GM18502 (cell line): Measurements from ENCODE around the gene HMGXB4.

Experiments
- ATAC-seq: cut with Tn5 transposase; IDR thresholded peaks from one replicate; pipeline ENCODE4 v1.9.1; 2021; ENCODE audit warnings: mild to moderate bottlenecking; ENCODE audit not compliant: unreplicated experiment, poor library complexity

HMGXB4 gene

DNA sequence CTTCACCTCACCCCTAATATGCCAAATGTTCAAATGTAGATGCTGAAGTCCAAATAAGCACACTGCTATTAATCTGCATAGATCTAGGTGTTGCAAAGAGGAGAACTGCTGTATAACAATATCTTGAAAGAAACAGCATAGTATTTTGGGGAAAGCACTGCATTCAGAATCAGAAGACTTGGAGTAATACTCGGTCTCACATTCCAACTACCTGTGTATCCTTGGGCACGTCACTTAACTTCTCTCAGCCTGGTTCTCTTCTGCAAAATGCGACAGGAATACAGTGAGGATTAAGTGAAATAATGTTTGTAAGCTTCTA, 332 bp upstream of the HMGXB4 start:
- ATAC-seq, result peak; percentile 25

- no peak for ATAC-seq
Observed at GRCh38 chr22:35258191-35258988, 1.1 kb downstream of the HMGXB4 start.

GRCh38 chr22:35264986-35265385, 7.7 kb downstream of the HMGXB4 start:
- no peak for ATAC-seq

GRCh38 chr22:35266277-35266676, 9.0 kb downstream of the HMGXB4 start:
- no peak for ATAC-seq

GRCh38 chr22:35269630-35270029, 12.3 kb downstream of the HMGXB4 start:
- no peak for ATAC-seq

GRCh38 chr22:35274154-35274871, 17.0 kb downstream of the HMGXB4 start:
- no peak for ATAC-seq

GRCh38 chr22:35275580-35275979, 18.3 kb downstream of the HMGXB4 start:
- no peak for ATAC-seq

DNA sequence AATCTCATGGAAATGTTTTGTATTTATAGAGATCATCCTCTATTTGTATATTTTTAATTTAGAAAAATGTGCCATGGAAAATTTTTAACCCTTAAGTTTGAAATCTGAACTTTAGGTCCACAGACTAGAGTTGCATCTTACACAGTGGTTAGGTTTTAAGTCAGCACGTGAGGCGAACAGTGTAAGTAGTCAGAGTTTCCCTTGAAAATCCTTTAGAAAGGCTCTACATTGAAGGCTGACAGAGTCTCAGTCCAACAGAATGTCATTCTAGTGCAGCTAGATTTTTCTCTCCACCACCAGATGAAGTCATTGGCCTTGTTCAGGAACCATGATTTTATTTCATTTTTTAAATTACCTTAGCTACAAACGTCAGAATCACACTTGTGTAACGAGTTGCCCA, 18.7 kb downstream of the HMGXB4 start:
- no peak for ATAC-seq

DNA sequence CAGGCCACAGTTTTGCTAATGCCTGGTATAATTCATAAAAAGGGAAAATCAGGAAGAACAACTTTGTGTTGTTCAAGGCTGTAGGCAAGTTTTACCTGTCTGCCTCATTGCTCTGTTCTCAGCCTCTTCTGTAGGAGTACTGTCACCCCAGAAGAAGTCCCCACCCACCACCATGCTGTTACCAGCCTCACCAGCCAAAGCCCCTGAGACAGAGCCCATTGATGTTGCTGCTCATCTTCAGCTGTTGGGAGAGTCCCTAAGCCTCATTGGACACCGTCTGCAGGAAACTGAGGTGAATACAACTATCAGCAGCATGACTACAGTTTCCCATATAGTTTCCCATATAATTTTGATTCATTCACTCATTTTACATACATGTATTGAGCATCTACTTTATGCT, 30.8 kb downstream of the HMGXB4 start:
- no peak for ATAC-seq

DNA sequence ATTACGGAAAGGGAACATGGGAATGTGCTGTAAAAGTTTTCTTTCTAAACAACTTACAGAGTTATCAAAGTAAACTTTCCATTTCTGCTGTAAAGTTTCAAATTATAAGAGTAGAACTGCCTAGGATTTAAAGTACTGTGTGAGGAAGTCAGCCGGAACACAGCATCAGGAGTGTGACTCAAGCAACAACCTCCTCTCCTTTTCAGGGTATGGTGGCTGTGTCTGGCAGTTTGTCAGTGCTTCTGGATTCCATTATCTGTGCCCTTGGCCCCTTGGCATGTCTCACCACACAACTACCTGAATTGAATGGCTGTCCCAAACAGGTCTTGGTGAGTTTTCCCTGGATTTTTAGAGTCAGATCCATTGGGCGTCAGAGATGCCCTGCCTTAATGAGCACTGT, 35.5 kb downstream of the HMGXB4 start:
- no peak for ATAC-seq

- ATAC-seq, result no peak
Observed at GRCh38 chr22:35296051-35296450, 38.8 kb downstream of the HMGXB4 start.

DNA sequence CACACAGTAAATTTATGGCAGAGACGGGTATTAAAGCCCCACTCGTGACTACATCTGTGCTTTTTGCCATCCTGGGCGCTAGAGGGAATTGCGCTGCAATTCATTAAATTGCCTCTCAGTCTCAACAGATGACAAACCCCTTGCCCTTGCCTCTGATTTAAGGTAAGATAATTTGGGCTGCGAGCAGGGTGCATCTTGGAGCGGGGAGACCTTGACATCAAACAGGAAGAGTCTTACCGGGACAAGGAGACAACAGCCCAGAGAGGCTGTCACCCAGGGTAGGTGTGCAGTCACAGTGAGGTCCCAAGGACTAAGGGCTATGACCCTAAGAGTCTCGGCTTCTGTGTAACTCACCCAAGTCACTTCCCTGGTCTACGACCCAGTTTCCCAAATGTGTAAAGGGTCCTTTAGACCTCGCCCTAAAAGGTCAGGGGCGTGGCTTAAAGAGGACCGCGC, 42.0 kb downstream of the HMGXB4 start:
- peak; percentile 14 for ATAC-seq

GRCh38 chr22:35299673-35300499, 42.6 kb downstream of the HMGXB4 start, which contains the start of gene TOM1:
TOM1 (plus strand) TSS chr22:35299894; CDS start chr22:35299929, 35 bp downstream.
- ATAC-seq, result peak; percentile 96

- no peak for ATAC-seq
Observed at GRCh38 chr22:35301372-35301874, 44.1 kb downstream of the HMGXB4 start.

DNA sequence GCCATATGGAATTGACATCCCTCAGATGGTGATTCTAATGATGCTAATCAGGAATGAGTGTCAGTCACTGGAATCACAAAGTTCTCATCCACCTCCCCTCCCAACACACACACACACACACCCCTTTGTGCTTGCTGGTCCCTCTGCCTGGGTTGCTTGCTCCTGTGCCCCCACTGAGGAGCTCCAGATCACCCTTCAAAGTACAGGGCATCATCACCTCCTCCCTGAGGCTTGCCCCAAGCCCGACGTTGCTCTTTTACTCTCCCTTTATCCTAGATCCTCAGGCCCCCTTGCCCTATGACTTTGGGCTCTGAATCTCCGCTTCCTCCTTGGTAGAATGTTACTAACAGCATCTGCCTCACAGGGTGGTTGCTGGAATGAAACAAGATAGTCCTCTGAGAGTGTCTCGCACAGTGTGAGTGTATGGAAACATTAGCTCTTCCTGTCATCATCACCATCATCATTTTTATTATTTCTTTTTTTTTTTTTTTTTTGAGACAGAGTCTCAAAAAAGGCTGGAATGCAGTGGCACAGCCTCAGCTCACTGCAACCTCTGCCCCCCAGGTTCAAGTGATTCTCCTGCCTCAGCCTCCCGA, 45.8 kb downstream of the HMGXB4 start:
- no peak for ATAC-seq

GRCh38 chr22:35305525-35306070, 48.3 kb downstream of the HMGXB4 start:
- ATAC-seq, result no peak

DNA sequence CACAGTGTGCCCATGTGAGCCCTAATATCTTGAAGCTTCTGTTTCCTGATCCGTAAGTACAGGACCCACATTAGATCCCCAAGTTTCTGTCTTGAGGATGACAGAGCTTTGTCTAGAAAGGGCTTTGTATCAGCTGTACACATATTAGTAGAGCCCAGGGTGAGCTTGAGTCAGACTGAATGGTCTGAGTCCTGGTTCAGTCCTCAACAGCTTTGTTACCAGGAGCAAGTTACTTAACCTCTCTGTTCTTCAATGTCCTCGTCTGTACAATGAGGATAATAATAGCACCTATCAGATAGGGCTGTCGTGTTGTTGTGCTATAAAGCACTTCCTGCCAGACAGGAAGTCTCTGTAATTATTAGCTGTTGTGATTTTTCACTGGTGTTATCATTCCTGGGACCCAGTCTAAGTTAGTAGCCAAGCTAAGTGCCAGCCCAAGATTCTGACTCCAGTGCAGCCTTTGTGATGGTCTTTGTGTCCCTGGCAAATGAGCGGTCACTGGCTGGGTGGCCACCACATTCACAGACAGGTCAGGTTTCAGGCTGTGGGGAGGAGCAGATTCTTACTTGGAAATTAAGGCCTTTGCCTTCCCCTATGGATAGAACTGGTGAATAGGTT, 49.2 kb downstream of the HMGXB4 start:
- ATAC-seq, result no peak

GRCh38 chr22:35307372-35307771, 50.1 kb downstream of the HMGXB4 start:
- ATAC-seq, result no peak

DNA sequence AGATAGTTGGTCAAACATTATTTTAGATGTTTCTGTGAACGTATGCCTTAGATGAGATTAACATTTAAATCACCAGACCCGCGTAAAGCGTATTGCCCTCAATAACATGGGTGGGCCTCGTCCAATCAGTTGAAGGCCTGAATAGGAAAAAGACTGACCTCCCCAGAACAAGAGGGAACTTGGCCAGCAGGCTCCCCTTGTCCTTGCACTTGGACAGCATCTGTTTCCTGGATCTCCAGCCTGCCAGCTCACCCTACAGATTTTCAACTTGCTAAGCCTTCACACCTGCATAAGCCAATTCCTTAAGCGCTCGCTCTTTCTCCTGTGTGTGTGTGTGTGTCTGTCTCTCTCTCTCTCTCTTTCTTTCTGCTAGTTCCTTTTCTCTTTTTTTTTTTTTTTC, 50.6 kb downstream of the HMGXB4 start:
- no peak for ATAC-seq
